GM19328 (cell line): ENCODE results near the gene TNRC18.
"Not testable (repeated sequence)": the region's sequence is repeated elsewhere in the genome, so short reads cannot be mapped to it uniquely, and the experiment has no call there.

Source experiments
- ATAC-seq: cut with Tn5 transposase; IDR thresholded peaks from one replicate; pipeline ENCODE4 v1.9.1; 2021; ENCODE audit warnings: mild to moderate bottlenecking, moderate library complexity; ENCODE audit not compliant: unreplicated experiment

TNRC18 gene

GRCh38 chr7:5350600-5351385 is 72.8 kb downstream of the TNRC18 start:
- ATAC-seq: no peak

GRCh38 chr7:5350174-5350463 is 73.5 kb downstream of the TNRC18 start:
- ATAC-seq: no peak

- ATAC-seq: no peak
Measured at GRCh38 chr7:5349437-5350173, 74.0 kb downstream of the TNRC18 start.

GRCh38 chr7:5349005-5349380 is 74.6 kb downstream of the TNRC18 start:
- ATAC-seq: no peak

- no peak for ATAC-seq
Measured at GRCh38 chr7:5348134-5349004, 75.3 kb downstream of the TNRC18 start.

- no peak for ATAC-seq
Measured at GRCh38 chr7:5345671-5346070, 78.0 kb downstream of the TNRC18 start.

- ATAC-seq: no peak
Measured at GRCh38 chr7:5345171-5345570, 78.5 kb downstream of the TNRC18 start.

- no peak for ATAC-seq
Measured at GRCh38 chr7:5344342-5344741, 79.3 kb downstream of the TNRC18 start.

GRCh38 chr7:5343884-5344283 is 79.8 kb downstream of the TNRC18 start:
- ATAC-seq: no peak

- no peak for ATAC-seq
Measured at GRCh38 chr7:5342631-5343030, 81.0 kb downstream of the TNRC18 start.

GRCh38 chr7:5339955-5340354 is 83.7 kb downstream of the TNRC18 start:
- ATAC-seq: no peak

GRCh38 chr7:5337047-5337446 is 86.6 kb downstream of the TNRC18 start:
- no peak for ATAC-seq

GRCh38 chr7:5334671-5335070 is 89.0 kb downstream of the TNRC18 start:
- no peak for ATAC-seq

- no peak for ATAC-seq
Measured at GRCh38 chr7:5333121-5334045, 90.3 kb downstream of the TNRC18 start.

- ATAC-seq: no peak
Measured at GRCh38 chr7:5332579-5332978, 91.1 kb downstream of the TNRC18 start.

GRCh38 chr7:5330288-5330687 is 93.3 kb downstream of the TNRC18 start:
- ATAC-seq: no peak

GRCh38 chr7:5324961-5325360 is 98.7 kb downstream of the TNRC18 start:
- no peak for ATAC-seq

- ATAC-seq: not testable (repeated sequence)
Measured at GRCh38 chr7:5323800-5324781, 99.5 kb downstream of the TNRC18 start.

GRCh38 chr7:5322621-5323410 is 100.8 kb downstream of the TNRC18 start:
- no peak for ATAC-seq
